Spleen (tissue), 11 donors: ENCODE measurements around the gene HP. TPM values are rescaled to one million over a fixed set of nuclear protein-coding genes. Genes with fewer than 3 reads are reported as not detected.

Source experiments
- DNase-seq: peaks from one replicate; pipeline ENCODE4 v3.0.0-alpha.2; 2020
- H3K27ac ChIP-seq, 8 donors: fragments of 200-600 bp; sonication (generic) in 7 of 8; 1 replicate in 4 of 8; 2 replicates in 4 of 8; pipeline versions ENCODE4 v1.5.0 to v1.8.0; 2016 to 2021; ENCODE audit warnings: inconsistent platforms in 4 of 8, mild to moderate bottlenecking in 4 of 8, moderate library complexity in 1 of 8
- H3K27me3 ChIP-seq, 7 donors: fragments of 200-600 bp; sonication (generic) in 6 of 7; replicated peaks in 1 of 7; 1 replicate in 4 of 7; 2 replicates in 3 of 7; pipeline versions ENCODE4 v1.5.0 to v1.8.0; 2016 to 2021; ENCODE audit warnings: inconsistent platforms in 3 of 7, mild to moderate bottlenecking in 1 of 7
- H3K36me3 ChIP-seq, 6 donors: fragments of 200-600 bp; sonication (generic) in 5 of 6; 1 replicate in 4 of 6; 2 replicates in 2 of 6; pipeline versions ENCODE4 v1.5.0 to v1.8.0; 2016 to 2021; ENCODE audit warnings: inconsistent platforms in 2 of 6
- H3K4me1 ChIP-seq, 6 donors: fragments of 200-600 bp; sonication (generic) in 5 of 6; 1 replicate in 3 of 6; 2 replicates in 3 of 6; pipeline versions ENCODE4 v1.5.0 to v1.8.0; 2016 to 2021; ENCODE audit warnings: inconsistent platforms in 3 of 6
- H3K4me3 ChIP-seq, 8 donors: fragments of 200-600 bp; sonication (generic) in 7 of 8; 1 replicate in 4 of 8; 2 replicates in 4 of 8; pipeline versions ENCODE4 v1.5.0 to v1.8.0; 2016 to 2021; ENCODE audit warnings: inconsistent platforms in 4 of 8, mild to moderate bottlenecking in 4 of 8, moderate library complexity in 2 of 8
- H3K9me3 ChIP-seq, 8 donors: fragments of 200-600 bp; sonication (generic) in 7 of 8; 1 replicate in 4 of 8; 2 replicates in 4 of 8; pipeline versions ENCODE4 v1.5.0 to v1.8.0; 2016 to 2021; ENCODE audit warnings: inconsistent platforms in 4 of 8
- POLR2A ChIP-seq, 3 donors: fragments of 450-650 bp; IDR thresholded peaks; one replicate each; pipeline ENCODE4 v1.5.1; 2017; ENCODE audit warnings: antibody characterized with exemption in 3 of 3, mild to moderate bottlenecking in 1 of 3
- POLR2AphosphoS5 ChIP-seq, 3 donors: sonication (generic); formaldehyde crosslinking; IDR thresholded peaks; one replicate each; pipeline ENCODE4 v1.5.1; 2017; ENCODE audit warnings: antibody characterized with exemption in 3 of 3
- WGBS, 5 donors: extraction: QIAGEN DNeasy Blood & Tissue Kit in 3 of 5; methylation state at CpG; one replicate each; pipeline versions ENCODE4 v1.1.5 to v1.1.7; 2013 to 2018; 5-methylcytosine and 5-hydroxymethylcytosine counted together
- intact Hi-C: fragments of 100-400 bp; cut with DNase I; formaldehyde crosslinking; loops from one replicate; pipeline ENCODE4 v1.15.0; 2023; ENCODE audit warnings: low total_unique reads
- polyA plus RNA-seq, 3 donors: library from polyadenylated mRNA; stranded (reverse); fragments of 200-250 nt; gene quantifications; one replicate each; pipeline ENCODE4 v1.2.1, GENCODE V29; 2013
- total RNA-seq, 7 donors: library from RNA; depleted of rRNA in 3 of 7; stranded (reverse); fragments of >200 nt in 3 of 7; fragmentation: NEBNext Ultra II Directional in 4 of 7; extraction: Animal tissue kit (Norgen Biotek cat#: 25700) in 4 of 7; gene quantifications; one replicate each; pipeline versions ENCODE4 v1.1.0 to v1.2.1, GENCODE V29; 2016 to 2021
- TF ChIP-seq, protein P1 (sequence below), 11 experiments: fragments of 200-600 bp in 7 of 11; fragments of 450-650 bp in 4 of 11; sonication (generic) in 4 of 11; IDR thresholded peaks in 8 of 11; conservative IDR thresholded peaks in 3 of 11; 1 replicate in 7 of 11; 2 replicates in 4 of 11; pipeline versions ENCODE4 v1.4.0 to v1.8.0; 2016 to 2021; ENCODE audit warnings: antibody characterized with exemption in 11 of 11, inconsistent platforms in 4 of 11, mild to moderate bottlenecking in 1 of 11
- donor health status: healthy with polysubstance abuse.
- donor health status: DM: no; HTN: no; CAD: no; lungs with moderate emphysema.
- donor health status: DM: no; HTN: no; CAD: no.
- donor health status: Bipolar disorder and iron deficiency.
- donor health status: healthy.
- donor health status: DM: no; HTN: no; CAD: no.
- donor health status: DM: yes; HTN: yes; CAD: no.

Gene HP
- total and polyA plus RNA-seq, 10 donors: 7.4 to 52.1 (median 15.2) TPM

DNA sequence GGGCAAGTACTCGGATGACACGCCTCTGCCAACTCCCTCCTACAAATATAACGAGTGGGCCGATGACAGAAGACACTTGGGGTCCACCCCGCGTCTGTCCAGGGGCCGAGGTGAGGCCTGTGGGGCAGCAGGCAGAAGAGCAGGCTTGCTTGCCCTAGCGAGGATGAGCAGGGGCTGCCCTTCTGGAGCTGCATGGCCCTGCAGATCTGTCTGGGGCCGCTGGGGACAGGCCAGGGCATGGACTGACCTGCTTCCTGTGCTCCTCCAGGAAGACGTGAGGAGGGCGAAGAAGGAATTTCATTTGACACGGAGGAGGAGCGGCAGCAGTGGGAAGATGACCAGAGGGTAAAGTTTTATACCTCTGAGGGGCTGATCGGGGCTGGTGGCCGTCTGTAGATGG lies 44.6 kb downstream of the HP start:
- DNase-seq: no peak
- Histone ChIP-seq H3K9me3 (no peaks in the 10 kb centered on the region), H3K4me1 (peaks cover 14 to 44% (median 19%) of the 10 kb centered on the region in 6 donors), H3K4me3 (no peak overlapping the region), H3K36me3 (peaks cover 12 to 83% (median 81%) of the 10 kb centered on the region in 6 donors), H3K27me3 (no peaks in the 10 kb centered on the region), H3K27ac (no peak overlapping the region)
- TF ChIP-seq POLR2AphosphoS5 (IDR thresholded peaks at IDR 0.05) (no peak), POLR2A (IDR thresholded peaks at IDR 0.05) (no peak)
- TF ChIP-seq, protein P1, sequence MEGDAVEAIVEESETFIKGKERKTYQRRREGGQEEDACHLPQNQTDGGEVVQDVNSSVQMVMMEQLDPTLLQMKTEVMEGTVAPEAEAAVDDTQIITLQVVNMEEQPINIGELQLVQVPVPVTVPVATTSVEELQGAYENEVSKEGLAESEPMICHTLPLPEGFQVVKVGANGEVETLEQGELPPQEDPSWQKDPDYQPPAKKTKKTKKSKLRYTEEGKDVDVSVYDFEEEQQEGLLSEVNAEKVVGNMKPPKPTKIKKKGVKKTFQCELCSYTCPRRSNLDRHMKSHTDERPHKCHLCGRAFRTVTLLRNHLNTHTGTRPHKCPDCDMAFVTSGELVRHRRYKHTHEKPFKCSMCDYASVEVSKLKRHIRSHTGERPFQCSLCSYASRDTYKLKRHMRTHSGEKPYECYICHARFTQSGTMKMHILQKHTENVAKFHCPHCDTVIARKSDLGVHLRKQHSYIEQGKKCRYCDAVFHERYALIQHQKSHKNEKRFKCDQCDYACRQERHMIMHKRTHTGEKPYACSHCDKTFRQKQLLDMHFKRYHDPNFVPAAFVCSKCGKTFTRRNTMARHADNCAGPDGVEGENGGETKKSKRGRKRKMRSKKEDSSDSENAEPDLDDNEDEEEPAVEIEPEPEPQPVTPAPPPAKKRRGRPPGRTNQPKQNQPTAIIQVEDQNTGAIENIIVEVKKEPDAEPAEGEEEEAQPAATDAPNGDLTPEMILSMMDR (IDR thresholded peaks at IDR 0.05 in 8 of 11, conservative IDR thresholded peaks at IDR 0.05 in 3 of 11): no peak
- 77 to 91% (median 89%) methylated on average over 13 to 15 of the region's 15 CpGs for WGBS, 5 donors
- intact Hi-C loops: loop anchor here (10.0 kb wide), 1 partner anchor 204 kb away; the partner anchor contains the start of gene IST1

DNA sequence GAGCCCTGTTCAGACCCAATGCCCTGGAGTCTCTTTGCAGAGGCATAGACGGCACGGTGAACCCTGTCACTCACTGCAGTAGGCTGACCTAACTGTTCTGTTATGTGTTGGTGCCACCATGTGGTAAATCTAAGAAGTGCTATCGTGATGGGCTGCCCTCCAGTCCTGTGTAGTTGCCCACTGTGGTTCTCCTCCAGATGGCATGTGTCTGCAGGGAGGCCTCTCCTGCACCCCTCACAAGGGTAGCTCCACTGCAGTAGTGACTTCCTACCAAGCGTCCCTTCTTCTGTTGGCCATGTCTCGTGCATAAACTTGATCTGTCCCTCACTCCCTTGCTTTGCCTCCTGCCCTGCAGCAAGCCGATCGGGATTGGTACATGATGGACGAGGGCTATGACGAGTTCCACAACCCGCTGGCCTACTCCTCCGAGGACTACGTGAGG lies 45.1 kb downstream of the HP start:
- 70 to 81% (median 78%) methylated on average over 11 to 12 of the region's 12 CpGs for WGBS, 5 donors
- intact Hi-C loops: loop anchor here (10.0 kb wide), 1 partner anchor 205 kb away; the partner anchor contains the start of gene IST1
- no peak for DNase-seq

DNA sequence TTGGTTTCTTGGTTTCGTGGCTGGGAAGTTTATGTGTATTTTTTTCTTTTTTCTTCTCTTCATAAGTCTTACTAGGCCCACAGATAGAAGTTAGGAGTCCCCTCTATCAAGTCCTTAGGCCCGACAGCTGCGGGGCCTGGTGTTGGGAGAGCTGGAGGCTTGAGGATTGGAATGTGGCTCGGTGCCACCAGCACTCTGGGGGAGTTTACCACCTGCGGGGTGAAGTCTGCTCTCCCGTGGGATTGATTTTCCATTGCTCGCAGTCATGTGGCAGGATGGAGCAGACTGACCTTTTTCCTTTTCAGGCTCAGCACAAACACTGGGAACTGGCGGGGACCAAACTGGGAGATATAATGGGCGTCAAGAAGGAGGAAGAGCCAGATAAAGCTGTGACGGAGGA lies 46.9 kb downstream of the HP start:
- H3K9me3 ChIP-seq: no peaks in the 10 kb centered on the region
- peaks cover 0 to 22% (median under 1%) of the 10 kb centered on the region in 6 donors for H3K4me1 ChIP-seq
- peaks cover 19 to 100% (median 100%) of the 10 kb centered on the region in 6 donors for H3K36me3 ChIP-seq
- H3K4me3 ChIP-seq: no peak overlapping the region
- intact Hi-C loops: no loop called here
- no peaks in the 10 kb centered on the region for H3K27me3 ChIP-seq
- no peak for TF ChIP-seq POLR2A (IDR thresholded peaks at IDR 0.05)
- TF ChIP-seq, protein P1 (IDR thresholded peaks at IDR 0.05 in 8 of 11, conservative IDR thresholded peaks at IDR 0.05 in 3 of 11): no peak
- no peak for TF ChIP-seq POLR2AphosphoS5 (IDR thresholded peaks at IDR 0.05)
- 88 to 94% (median 92%) methylated on average over 10 of the region's 10 CpGs for WGBS, 5 donors
- DNase-seq: no peak
- H3K27ac ChIP-seq: no peak overlapping the region

More for the DNA sequence above, 45.1 kb downstream of the HP start:
- H3K27ac ChIP-seq: no peak overlapping the region
- H3K4me3 ChIP-seq: no peak overlapping the region
- TF ChIP-seq, protein P1 (IDR thresholded peaks at IDR 0.05 in 8 of 11, conservative IDR thresholded peaks at IDR 0.05 in 3 of 11): peak in 9 of 11 experiments; percentile 39 to 70 (median 53)
- TF ChIP-seq POLR2AphosphoS5 (IDR thresholded peaks at IDR 0.05) (no peak), POLR2A (IDR thresholded peaks at IDR 0.05) (no peak)
- H3K4me1 ChIP-seq: peaks cover 11 to 40% (median 16%) of the 10 kb centered on the region in 6 donors
- H3K27me3 ChIP-seq: no peaks in the 10 kb centered on the region
- H3K9me3 ChIP-seq: no peaks in the 10 kb centered on the region
- H3K36me3 ChIP-seq: peaks cover 12 to 87% (median 86%) of the 10 kb centered on the region in 6 donors

DNA sequence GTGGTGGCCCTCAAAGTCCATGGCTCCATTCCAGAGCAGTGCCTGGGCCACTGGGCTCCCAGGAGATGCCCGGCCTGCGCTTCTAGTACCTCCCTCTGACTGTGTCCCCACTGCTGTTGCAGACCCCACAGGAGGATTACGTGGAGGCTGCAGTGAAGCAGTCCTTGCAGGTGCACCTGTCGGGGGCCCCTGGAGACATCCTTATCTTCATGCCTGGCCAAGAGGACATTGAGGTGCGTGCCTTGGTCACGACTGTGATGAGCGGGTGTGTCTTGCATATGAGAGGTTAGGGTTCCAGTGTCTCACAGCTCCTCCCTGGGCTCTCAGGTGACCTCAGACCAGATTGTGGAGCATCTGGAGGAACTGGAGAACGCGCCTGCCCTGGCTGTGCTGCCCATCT lies 50.6 kb downstream of the HP start:
- peaks cover 0 to 13% (median 0%) of the 10 kb centered on the region in 6 donors for H3K4me1 ChIP-seq
- no peak for TF ChIP-seq POLR2AphosphoS5 (IDR thresholded peaks at IDR 0.05)
- TF ChIP-seq, protein P1 (IDR thresholded peaks at IDR 0.05 in 8 of 11, conservative IDR thresholded peaks at IDR 0.05 in 3 of 11): no peak
- H3K4me3 ChIP-seq: no peak overlapping the region
- H3K9me3 ChIP-seq: no peaks in the 10 kb centered on the region
- DNase-seq: no peak
- no peaks in the 10 kb centered on the region for H3K27me3 ChIP-seq
- H3K27ac ChIP-seq: no peak overlapping the region
- intact Hi-C loops: no loop called here
- WGBS, 5 donors: 93 to 100% (median 97%) methylated on average over 4 to 9 of the region's 9 CpGs
- peaks cover 21 to 100% (median 100%) of the 10 kb centered on the region in 6 donors for H3K36me3 ChIP-seq
